ENCODE measurements around the gene FAM222B.

DNA sequence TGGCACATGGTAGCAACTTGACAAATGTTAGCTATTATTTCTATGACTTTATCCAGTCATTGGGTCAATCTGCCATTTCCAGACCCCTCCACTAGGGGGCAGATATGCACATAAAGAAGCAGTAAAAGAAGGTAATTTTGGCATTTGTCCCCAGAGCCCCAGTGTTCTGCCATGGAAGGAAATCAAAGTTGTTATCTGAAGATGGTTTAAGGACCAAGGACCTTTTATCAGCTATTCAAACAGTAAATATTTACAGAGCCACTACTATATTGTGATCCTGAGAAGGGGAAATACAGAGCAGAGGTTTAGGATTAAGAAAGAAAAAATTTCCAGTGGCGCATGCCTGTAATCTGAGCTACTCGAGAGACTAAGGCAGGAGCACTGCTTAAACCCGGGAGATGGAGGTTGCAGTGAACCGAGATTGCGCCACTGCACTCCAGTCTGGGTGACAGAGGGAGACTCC is 78.8 kb downstream of the FAM222B start:
- no peak for TF ChIP-seq EGR1 (conservative IDR thresholded peaks at IDR 0.05)
- no peak for TF ChIP-seq KLF10 (CRISPR knock-in tag; IDR thresholded peaks at IDR 0.05)
- TF ChIP-seq, protein P1, sequence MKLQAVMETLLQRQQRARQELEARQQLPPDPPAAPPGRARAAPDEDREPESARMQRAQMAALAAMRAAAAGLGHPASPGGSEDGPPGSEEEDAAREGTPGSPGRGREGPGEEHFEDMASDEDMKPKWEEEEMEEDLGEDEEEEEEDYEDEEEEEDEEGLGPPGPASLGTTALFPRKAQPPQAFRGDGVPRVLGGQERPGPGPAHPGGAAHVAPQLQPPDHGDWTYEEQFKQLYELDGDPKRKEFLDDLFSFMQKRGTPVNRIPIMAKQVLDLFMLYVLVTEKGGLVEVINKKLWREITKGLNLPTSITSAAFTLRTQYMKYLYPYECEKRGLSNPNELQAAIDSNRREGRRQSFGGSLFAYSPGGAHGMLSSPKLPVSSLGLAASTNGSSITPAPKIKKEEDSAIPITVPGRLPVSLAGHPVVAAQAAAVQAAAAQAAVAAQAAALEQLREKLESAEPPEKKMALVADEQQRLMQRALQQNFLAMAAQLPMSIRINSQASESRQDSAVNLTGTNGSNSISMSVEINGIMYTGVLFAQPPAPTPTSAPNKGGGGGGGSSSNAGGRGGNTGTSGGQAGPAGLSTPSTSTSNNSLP (IDR thresholded peaks at IDR 0.05; ENCODE audit: borderline replicate concordance, low read depth, low read length): peak; percentile 74; the same call in 1 of the 2 replicates
- TF ChIP-seq, protein P2, sequence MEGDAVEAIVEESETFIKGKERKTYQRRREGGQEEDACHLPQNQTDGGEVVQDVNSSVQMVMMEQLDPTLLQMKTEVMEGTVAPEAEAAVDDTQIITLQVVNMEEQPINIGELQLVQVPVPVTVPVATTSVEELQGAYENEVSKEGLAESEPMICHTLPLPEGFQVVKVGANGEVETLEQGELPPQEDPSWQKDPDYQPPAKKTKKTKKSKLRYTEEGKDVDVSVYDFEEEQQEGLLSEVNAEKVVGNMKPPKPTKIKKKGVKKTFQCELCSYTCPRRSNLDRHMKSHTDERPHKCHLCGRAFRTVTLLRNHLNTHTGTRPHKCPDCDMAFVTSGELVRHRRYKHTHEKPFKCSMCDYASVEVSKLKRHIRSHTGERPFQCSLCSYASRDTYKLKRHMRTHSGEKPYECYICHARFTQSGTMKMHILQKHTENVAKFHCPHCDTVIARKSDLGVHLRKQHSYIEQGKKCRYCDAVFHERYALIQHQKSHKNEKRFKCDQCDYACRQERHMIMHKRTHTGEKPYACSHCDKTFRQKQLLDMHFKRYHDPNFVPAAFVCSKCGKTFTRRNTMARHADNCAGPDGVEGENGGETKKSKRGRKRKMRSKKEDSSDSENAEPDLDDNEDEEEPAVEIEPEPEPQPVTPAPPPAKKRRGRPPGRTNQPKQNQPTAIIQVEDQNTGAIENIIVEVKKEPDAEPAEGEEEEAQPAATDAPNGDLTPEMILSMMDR (IDR thresholded peaks at IDR 0.05 in 2 of 3, conservative IDR thresholded peaks at IDR 0.05 in 1 of 3; ENCODE audit: insufficient read depth in 2 of 3, low read depth in 1 of 3, low read length in 3 of 3): peak; percentile 83 to 95 (median 91)
- peak in 1 of 2 experiments; percentile 66; a peak in 1 of 4 replicates for TF ChIP-seq FOXA3 (CRISPR knock-in tag; conservative IDR thresholded peaks at IDR 0.05 in 1 of 2, IDR thresholded peaks at IDR 0.05 in 1 of 2)
- TF ChIP-seq ZNF740 (CRISPR knock-in tag; IDR thresholded peaks at IDR 0.05): no peak
- TF ChIP-seq ZNF740 (tag; IDR thresholded peaks at IDR 0.05): no peak
- no peak for TF ChIP-seq CREB1 (IDR thresholded peaks at IDR 0.05)
- no peak; the same call in 1 of the 2 replicates for TF ChIP-seq CREB1 (CRISPR knock-in tag; IDR thresholded peaks at IDR 0.05)
- no peak for TF ChIP-seq SP1 (CRISPR knock-in tag; IDR thresholded peaks at IDR 0.05)
- no peak for TF ChIP-seq ZSCAN29 (IDR thresholded peaks at IDR 0.05)
- no peak for TF ChIP-seq CEBPB (tag; IDR thresholded peaks at IDR 0.05)
- no peak for TF ChIP-seq BHLHE40 (IDR thresholded peaks at IDR 0.05; ENCODE audit: low read length)
- TF ChIP-seq IRF2 (CRISPR knock-in tag; IDR thresholded peaks at IDR 0.05): no peak

Measured in K562 (cell line).